ENCODE results near the gene TPD52L1.
A peak's percentile ranks its signal among the peaks of the same experiment; 100 is the strongest.

The TPD52L1 gene

DNA sequence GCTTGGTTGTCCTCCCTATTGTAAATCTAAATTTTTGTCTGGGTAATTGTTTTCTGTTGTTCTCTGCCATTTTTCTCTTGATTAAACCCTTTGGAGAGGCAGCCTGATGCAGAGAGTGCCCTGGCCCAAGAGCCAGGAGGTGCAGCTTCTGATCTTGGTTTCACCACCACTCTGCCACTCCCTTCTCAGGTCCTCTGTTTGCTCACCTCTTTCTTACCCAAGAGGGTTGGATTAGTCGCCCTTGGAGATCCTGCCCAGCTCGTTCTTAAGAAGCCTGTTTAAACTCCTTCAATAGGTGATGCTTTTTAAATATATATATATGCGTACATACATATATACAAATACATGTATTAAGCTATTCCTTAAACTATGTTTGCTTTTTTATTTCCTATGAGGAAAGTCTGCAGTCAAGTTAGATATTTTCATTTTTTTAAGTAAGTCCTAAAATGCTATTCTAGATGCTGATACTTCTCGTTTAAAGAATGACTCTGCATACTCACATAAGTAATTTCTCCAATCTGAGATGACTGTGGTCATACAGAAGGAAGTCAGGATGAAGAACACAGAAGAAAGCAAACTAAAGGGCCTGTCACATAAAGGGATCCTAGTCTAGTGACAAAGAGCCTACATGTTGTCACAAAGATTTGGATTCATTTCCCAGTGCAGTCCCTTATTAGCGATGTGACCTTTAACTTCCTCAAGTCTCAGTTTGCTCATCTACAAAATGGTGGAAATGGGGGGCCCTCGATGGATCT lies 19.9 kb downstream of the TPD52L1 start:
- FAIRE-seq: no peak
- DNase-seq (ENCODE audit: insufficient read length, low spot score): no peak

DNA sequence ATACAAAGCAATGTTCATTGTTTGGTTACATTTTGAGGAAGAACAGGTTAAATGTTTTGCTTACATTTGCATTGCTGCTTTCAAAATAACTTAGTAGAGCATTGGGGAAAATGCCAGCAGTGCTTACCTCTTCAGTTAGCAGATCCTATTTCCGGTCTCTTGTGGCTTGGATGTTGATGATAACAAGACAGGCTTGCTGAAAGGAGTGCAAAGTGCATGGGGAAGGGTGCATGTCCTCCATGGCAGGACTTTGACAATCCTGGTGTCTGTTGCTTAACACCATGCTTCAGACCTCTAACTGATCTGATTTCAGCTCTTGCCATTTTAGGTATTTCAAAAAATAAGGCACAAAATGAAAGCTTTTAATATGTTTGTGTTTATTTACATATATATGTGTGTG lies 21.1 kb downstream of the TPD52L1 start:
- DNase-seq (ENCODE audit: insufficient read length, low spot score) (no peak), FAIRE-seq (no peak)

- FAIRE-seq (no peak), DNase-seq (ENCODE audit: insufficient read length, low spot score) (no peak)
These were observed 22.0 kb downstream of the TPD52L1 start for GRCh38 chr6:125175466-125176048.

DNA sequence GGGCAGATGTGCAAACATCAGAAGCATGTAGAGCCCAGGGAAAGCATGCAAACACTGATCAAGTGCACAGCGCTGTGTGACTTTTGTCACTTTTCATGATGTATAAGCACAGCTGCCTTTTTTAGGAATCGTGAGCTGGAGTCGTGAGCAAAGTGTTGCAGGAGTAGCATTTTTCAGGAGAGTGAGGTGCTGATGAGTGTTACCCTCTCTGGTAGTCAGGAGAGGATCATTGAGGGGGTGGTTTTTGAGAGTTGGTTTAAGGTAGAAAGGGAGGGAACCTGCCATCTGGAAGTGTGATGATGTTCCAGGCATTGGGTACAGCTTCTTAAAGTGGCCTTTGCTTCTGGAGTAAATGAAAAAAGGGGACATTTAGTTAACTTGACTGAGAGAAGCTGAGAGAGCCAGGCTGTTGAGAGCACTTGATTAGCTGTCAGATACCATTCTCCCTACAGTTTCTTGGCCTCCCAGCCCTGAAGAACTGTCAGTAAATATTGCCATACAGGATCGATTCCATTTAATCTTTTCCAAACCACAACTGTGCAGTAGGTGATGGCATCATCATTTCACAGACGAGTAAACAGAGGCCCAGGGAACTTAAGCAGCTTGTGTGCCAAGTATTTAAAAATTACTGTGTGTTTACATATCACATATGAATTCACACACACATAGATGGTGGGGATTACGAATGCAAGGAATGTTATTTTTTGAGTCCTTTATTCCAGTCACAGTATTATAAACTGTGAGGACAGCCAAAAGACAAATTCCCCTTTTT lies 28.9 kb downstream of the TPD52L1 start:
- FAIRE-seq: no peak
- no peak for DNase-seq (ENCODE audit: insufficient read length, low spot score)

DNA sequence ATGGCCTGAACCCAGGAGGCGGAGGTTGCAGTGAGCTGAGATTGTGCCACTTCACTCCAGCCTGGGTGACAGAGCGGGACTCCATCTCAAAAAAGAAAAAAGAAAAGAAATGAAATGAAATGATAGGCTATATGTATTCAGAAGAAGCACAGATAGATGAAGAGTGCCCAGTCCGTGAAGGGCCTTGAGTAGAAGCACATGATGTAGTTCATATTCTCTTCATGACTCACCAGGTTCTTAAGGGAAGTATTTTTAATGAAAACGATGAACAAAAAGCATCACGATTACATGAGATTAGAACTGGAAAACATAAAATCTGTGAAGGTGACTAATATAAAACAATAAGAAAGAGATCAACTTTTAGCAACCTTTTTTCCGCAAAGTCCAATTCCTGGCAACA lies 29.8 kb downstream of the TPD52L1 start:
- FAIRE-seq (no peak), DNase-seq (ENCODE audit: insufficient read length, low spot score) (no peak)

- DNase-seq (ENCODE audit: insufficient read length, low spot score) (no peak), FAIRE-seq (no peak)
These were observed 34.5 kb downstream of the TPD52L1 start for GRCh38 chr6:125188037-125188436.

DNA sequence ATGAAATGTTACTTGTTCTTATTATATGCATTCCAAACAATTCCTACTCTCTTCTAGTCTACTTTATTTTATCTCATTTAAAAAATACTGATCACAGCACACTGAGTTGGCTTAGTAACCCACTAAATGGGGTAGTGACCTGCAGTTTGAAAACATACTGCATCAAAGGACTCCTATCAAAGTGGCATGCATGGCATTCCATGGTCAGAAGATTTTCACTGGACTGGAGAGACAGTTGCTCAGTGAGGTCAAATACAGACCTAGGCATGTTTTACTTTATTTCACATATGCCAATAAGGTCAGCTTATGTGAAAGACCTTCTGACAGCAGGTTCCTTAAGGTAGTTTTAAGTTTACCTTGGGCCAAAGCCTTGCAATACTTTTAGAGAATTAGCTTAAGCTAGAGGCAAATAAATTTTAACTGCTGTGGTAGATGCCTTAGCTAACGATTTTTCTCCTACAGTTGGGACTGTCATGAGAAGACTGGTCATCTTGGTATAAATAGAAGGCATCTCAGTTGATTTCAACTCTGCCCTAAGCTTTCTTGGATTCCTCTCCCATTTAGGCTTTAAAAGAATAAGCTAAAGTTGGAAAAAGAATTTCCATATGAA lies 35.1 kb downstream of the TPD52L1 start:
- DNase-seq (ENCODE audit: insufficient read length, low spot score) (no peak), FAIRE-seq (no peak)

- no peak for FAIRE-seq
These were observed 35.9 kb downstream of the TPD52L1 start for GRCh38 chr6:125189494-125189893.

GRCh38 chr6:125190667-125191066 lies 37.1 kb downstream of the TPD52L1 start:
- DNase-seq (ENCODE audit: insufficient read length, low spot score) (no peak), FAIRE-seq (no peak)

More at GRCh38 chr6:125189494-125189893, 35.9 kb downstream of the TPD52L1 start:
- no peak for DNase-seq (ENCODE audit: insufficient read length, low spot score)

GRCh38 chr6:125191916-125192609 lies 38.5 kb downstream of the TPD52L1 start:
- peak; percentile 76 for FAIRE-seq

DNA sequence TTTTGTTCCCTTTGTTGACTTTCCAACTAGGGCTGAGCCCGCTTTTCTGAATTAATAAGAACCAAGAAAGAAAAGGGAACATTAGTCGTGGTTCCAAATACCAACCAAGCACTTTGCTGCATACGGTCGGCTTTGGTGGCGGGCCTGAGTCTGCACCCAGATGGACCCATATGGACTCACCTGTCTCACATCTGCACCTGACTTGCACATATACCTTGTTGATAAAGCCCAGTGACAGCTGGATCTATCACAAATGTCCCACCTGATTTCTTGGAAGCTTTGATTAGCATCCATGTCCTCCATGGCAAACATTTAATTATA lies 39.0 kb downstream of the TPD52L1 start:
- FAIRE-seq: no peak

More at GRCh38 chr6:125191916-125192609, 38.5 kb downstream of the TPD52L1 start:
- peak; percentile 62 for DNase-seq (ENCODE audit: insufficient read length, low spot score)

GRCh38 chr6:125193208-125193607 lies 39.6 kb downstream of the TPD52L1 start:
- FAIRE-seq (no peak), DNase-seq (ENCODE audit: insufficient read length, low spot score) (no peak)

More for the DNA sequence above, 39.0 kb downstream of the TPD52L1 start:
- no peak for DNase-seq (ENCODE audit: insufficient read length, low spot score)

GRCh38 chr6:125194941-125195340 lies 41.4 kb downstream of the TPD52L1 start:
- DNase-seq (ENCODE audit: insufficient read length, low spot score) (no peak), FAIRE-seq (no peak)

- DNase-seq (ENCODE audit: insufficient read length, low spot score): no peak
- FAIRE-seq: no peak
These were observed 42.0 kb downstream of the TPD52L1 start for GRCh38 chr6:125195526-125195925.

- FAIRE-seq (no peak), DNase-seq (ENCODE audit: insufficient read length, low spot score) (no peak)
These were observed 43.0 kb downstream of the TPD52L1 start for GRCh38 chr6:125196613-125197012.

GRCh38 chr6:125197795-125198269 lies 44.3 kb downstream of the TPD52L1 start:
- DNase-seq (ENCODE audit: insufficient read length, low spot score) (peak; percentile 9), FAIRE-seq (no peak)

DNA sequence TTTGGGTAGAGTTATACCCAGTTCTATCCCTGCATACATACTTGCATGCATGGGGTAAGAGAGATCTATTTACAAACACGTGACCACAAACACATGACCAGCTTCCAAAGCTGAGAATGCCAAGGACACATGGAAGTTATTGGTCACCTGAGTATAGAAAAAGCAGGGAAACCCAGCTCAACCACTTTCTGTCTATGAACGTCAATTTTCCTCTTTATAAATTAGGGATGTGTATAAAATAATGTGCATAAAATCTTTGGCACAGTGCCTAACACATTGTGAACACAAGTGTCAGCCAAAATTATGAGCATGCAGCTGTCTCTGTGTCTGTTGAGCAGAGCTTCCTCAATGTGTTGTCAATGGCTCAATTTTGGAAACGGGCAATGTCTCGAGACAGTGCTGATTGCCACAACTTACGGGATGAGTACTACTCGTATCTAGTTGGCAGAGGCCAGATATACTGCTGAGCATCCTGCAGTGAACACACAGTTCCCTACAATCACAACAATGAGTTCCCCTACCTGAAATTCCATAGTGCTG lies 44.9 kb downstream of the TPD52L1 start:
- DNase-seq (ENCODE audit: insufficient read length, low spot score): no peak
- no peak for FAIRE-seq

- FAIRE-seq (no peak), DNase-seq (ENCODE audit: insufficient read length, low spot score) (no peak)
These were observed 47.4 kb downstream of the TPD52L1 start for GRCh38 chr6:125200941-125201340.

- DNase-seq (ENCODE audit: insufficient read length, low spot score) (peak; percentile 51), FAIRE-seq (peak; percentile 68)
These were observed 48.6 kb downstream of the TPD52L1 start for GRCh38 chr6:125201961-125202729.

DNA sequence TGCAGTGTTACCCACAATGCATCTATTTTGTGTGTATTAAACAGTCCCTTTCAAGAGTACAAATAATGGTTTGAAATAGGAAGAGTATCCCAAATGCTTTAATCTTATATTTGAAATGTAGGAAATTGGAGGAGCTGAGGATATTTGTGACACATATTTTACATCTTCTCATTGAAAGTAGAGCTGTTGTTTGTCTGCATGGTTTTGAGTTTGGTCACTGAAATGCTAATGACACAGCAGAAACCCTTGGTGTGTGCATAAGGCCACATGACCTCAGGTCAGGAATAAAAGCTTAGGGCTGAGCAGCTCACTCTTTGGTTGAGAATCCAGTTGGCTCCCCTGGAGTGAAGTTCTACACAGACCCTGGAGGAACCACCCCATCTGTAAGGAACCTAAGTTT lies 49.8 kb downstream of the TPD52L1 start:
- FAIRE-seq (no peak), DNase-seq (ENCODE audit: insufficient read length, low spot score) (no peak)

Data from HTR-8/SVneo (cell line).